Measurements from ENCODE around the gene RIMBP2. TPM values are rescaled to one million over a fixed set of nuclear protein-coding genes. Genes with fewer than 3 reads are reported as not detected.

Gene RIMBP2
- total RNA-seq, 1 experiment from 2014 or later, result 0.95 TPM

DNA sequence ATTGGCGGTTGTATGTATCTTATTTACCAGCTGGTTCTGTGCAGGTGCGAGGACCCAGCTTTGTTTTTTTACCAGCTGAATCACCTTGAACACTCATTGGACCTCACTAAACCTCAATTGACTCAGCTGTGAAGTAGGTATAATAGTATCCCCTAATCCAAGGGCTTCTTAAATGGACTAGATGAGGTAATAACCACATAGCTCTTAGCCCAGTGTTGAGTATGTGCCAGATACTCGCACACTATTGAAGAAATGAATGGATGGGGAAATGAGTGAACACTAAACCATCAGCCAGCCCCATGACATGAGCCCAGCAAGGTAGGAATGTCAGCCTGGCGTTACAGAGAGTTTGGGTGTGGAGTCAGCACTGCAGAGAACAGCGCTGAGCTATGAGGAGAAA, 79.7 kb downstream of the RIMBP2 start:
- CTCF ChIA-PET, result no interaction called here
- Histone ChIP-seq H3K27ac (ENCODE audit: low read depth, low read length, poor library complexity, severe bottlenecking) (no peak overlapping the region), H3K4me3 (ENCODE audit: low read depth, low read length, poor library complexity, severe bottlenecking) (no peak overlapping the region), H3K9me3 (ENCODE audit: low read depth, low read length, poor library complexity, severe bottlenecking) (no peaks in the 10 kb centered on the region), H3K27me3 (replicated peaks; ENCODE audit: insufficient read depth, low read depth, low read length, poor library complexity) (peaks cover 47% of the 10 kb centered on the region), H3K4me1 (ENCODE audit: insufficient read depth, low read length, poor library complexity, severe bottlenecking) (no peaks in the 10 kb centered on the region), H3K36me3 (ENCODE audit: insufficient read depth, low read length, poor library complexity, severe bottlenecking) (no peaks in the 10 kb centered on the region)
- no TSS peak for BruUV-seq (replicated peaks)
- DNase-seq (ENCODE audit: low spot score), result no peak
- TF ChIP-seq, protein P1, sequence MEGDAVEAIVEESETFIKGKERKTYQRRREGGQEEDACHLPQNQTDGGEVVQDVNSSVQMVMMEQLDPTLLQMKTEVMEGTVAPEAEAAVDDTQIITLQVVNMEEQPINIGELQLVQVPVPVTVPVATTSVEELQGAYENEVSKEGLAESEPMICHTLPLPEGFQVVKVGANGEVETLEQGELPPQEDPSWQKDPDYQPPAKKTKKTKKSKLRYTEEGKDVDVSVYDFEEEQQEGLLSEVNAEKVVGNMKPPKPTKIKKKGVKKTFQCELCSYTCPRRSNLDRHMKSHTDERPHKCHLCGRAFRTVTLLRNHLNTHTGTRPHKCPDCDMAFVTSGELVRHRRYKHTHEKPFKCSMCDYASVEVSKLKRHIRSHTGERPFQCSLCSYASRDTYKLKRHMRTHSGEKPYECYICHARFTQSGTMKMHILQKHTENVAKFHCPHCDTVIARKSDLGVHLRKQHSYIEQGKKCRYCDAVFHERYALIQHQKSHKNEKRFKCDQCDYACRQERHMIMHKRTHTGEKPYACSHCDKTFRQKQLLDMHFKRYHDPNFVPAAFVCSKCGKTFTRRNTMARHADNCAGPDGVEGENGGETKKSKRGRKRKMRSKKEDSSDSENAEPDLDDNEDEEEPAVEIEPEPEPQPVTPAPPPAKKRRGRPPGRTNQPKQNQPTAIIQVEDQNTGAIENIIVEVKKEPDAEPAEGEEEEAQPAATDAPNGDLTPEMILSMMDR (conservative IDR thresholded peaks at IDR 0.05; ENCODE audit: low read depth, low read length), result no peak
- TF ChIP-seq EZH2 (IDR thresholded peaks at IDR 0.05; ENCODE audit: borderline replicate concordance, low read depth, low read length, poor library complexity, severe bottlenecking), result no peak
- POLR2A ChIA-PET (ENCODE audit: low non-redundant PET), result no interaction called here
- intact Hi-C loops (cut with micrococcal nuclease; ENCODE audit: unreplicated experiment), result no loop called here

DNA sequence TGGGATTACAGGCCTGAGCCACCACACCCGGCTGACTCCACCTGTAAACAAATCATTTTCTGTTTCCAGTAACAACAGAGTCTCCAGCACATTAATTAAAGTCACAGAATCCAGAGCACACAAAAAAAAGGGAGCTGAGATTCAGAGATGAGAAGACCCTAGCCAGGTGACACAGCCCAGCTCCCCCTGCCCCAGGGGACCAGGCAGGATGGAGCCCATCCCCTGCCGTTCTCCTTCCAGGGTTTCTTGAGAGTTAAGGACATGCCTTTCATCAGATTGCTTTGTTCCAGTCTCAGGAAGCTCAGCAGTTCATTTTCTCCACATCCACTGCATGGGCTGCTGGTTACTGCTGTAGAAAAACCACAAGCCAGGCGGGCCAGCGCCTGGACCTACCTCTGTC, 81.2 kb downstream of the RIMBP2 start:
- DNase-seq (ENCODE audit: low spot score), result no peak
- peaks cover 43% of the 10 kb centered on the region for H3K27me3 ChIP-seq (replicated peaks; ENCODE audit: insufficient read depth, low read depth, low read length, poor library complexity)
- H3K9me3 ChIP-seq (ENCODE audit: low read depth, low read length, poor library complexity, severe bottlenecking), result no peaks in the 10 kb centered on the region
- intact Hi-C loops (cut with micrococcal nuclease; ENCODE audit: unreplicated experiment), result no loop called here
- H3K4me3 ChIP-seq (ENCODE audit: low read depth, low read length, poor library complexity, severe bottlenecking), result no peak overlapping the region
- ChIA-PET CTCF (no interaction called here), POLR2A (ENCODE audit: low non-redundant PET) (no interaction called here)
- no peaks in the 10 kb centered on the region for H3K36me3 ChIP-seq (ENCODE audit: insufficient read depth, low read length, poor library complexity, severe bottlenecking)
- H3K27ac ChIP-seq (ENCODE audit: low read depth, low read length, poor library complexity, severe bottlenecking), result no peak overlapping the region
- no peaks in the 10 kb centered on the region for H3K4me1 ChIP-seq (ENCODE audit: insufficient read depth, low read length, poor library complexity, severe bottlenecking)
- BruUV-seq (replicated peaks), result no TSS peak
- TF ChIP-seq, protein P1 (conservative IDR thresholded peaks at IDR 0.05; ENCODE audit: low read depth, low read length), result no peak
- no peak for TF ChIP-seq EZH2 (IDR thresholded peaks at IDR 0.05; ENCODE audit: borderline replicate concordance, low read depth, low read length, poor library complexity, severe bottlenecking)

DNA sequence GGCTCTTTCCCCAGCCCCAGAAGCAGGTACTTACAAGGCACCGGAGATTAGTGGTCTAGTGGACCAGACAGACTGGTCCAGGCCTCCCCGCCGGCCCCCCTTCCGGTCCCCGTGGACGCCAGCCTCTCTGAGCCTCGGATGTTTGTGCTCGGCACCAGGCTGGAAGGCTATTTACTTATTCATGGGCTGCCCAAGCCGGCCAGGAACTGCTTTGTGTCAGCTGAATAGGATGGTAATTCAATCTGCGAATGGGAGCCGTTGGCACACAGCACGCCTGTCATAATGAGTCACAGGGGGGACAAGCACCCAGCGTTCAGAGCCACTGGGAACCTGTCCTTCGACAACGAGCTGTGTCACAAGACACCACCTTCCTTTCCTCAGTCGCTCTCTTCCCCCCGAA, 82.3 kb downstream of the RIMBP2 start:
- no peaks in the 10 kb centered on the region for H3K9me3 ChIP-seq (ENCODE audit: low read depth, low read length, poor library complexity, severe bottlenecking)
- no peaks in the 10 kb centered on the region for H3K4me1 ChIP-seq (ENCODE audit: insufficient read depth, low read length, poor library complexity, severe bottlenecking)
- no peaks in the 10 kb centered on the region for H3K36me3 ChIP-seq (ENCODE audit: insufficient read depth, low read length, poor library complexity, severe bottlenecking)
- BruUV-seq (replicated peaks), result no TSS peak
- POLR2A ChIA-PET (ENCODE audit: low non-redundant PET), result no interaction called here
- H3K27ac ChIP-seq (ENCODE audit: low read depth, low read length, poor library complexity, severe bottlenecking), result no peak overlapping the region
- intact Hi-C loops (cut with micrococcal nuclease; ENCODE audit: unreplicated experiment), result no loop called here
- peaks cover 37% of the 10 kb centered on the region for H3K27me3 ChIP-seq (replicated peaks; ENCODE audit: insufficient read depth, low read depth, low read length, poor library complexity)
- TF ChIP-seq, protein P1 (conservative IDR thresholded peaks at IDR 0.05; ENCODE audit: low read depth, low read length), result no peak
- no peak for TF ChIP-seq EZH2 (IDR thresholded peaks at IDR 0.05; ENCODE audit: borderline replicate concordance, low read depth, low read length, poor library complexity, severe bottlenecking)
- peak; percentile 63 for DNase-seq (ENCODE audit: low spot score)
- H3K4me3 ChIP-seq (ENCODE audit: low read depth, low read length, poor library complexity, severe bottlenecking), result no peak overlapping the region
- CTCF ChIA-PET, result no interaction called here
